ENCODE results near the gene POR. TPM values are rescaled to one million over a fixed set of nuclear protein-coding genes. Genes with fewer than 3 reads are reported as not detected.

The POR gene
- total and polyA plus RNA-seq, 2 of the 13 experiments (the other 11 are each of a cell fraction or from before 2014, with no cell fraction given), result 145 to 266 TPM

- peak; percentile 90 for TF ChIP-seq ZBED4 (CRISPR knock-in tag; IDR thresholded peaks at IDR 0.05; ENCODE audit: borderline replicate concordance)
- peak; percentile 19; the same call in 1 of the 2 replicates for TF ChIP-seq FOXO1 (CRISPR knock-in tag; IDR thresholded peaks at IDR 0.05)
- TF ChIP-seq KLF9 (CRISPR knock-in tag; IDR thresholded peaks at IDR 0.05; ENCODE audit: low read depth), result no peak
- TF ChIP-seq TAF1 (CRISPR knock-in tag; IDR thresholded peaks at IDR 0.05), result peak; percentile 88
- peak; percentile 2; the same call in 1 of the 2 replicates for TF ChIP-seq BRCA1 (CRISPR knock-in tag; IDR thresholded peaks at IDR 0.05)
- no peak for TF ChIP-seq KLF11 (CRISPR knock-in tag; IDR thresholded peaks at IDR 0.05)
- 0 out of 2 replicates have a peak, but pooled peaks have one; percentile 16 for TF ChIP-seq THAP7 (CRISPR knock-in tag; IDR thresholded peaks at IDR 0.05)
- TF ChIP-seq ZHX2 (IDR thresholded peaks at IDR 0.05; ENCODE audit: low read depth), result no peak
- TF ChIP-seq ZHX2 (CRISPR knock-in tag; IDR thresholded peaks at IDR 0.05; ENCODE audit: borderline replicate concordance), result no peak
- no peak for TF ChIP-seq MTF1 (CRISPR knock-in tag; IDR thresholded peaks at IDR 0.05)
- TF ChIP-seq CERS6 (CRISPR knock-in tag; IDR thresholded peaks at IDR 0.05), result no peak
- TF ChIP-seq ZNF501 (CRISPR knock-in tag; IDR thresholded peaks at IDR 0.05), result peak; percentile 60; the same call in 1 of the 2 replicates
- peak; percentile 64 for TF ChIP-seq IKZF5 (CRISPR knock-in tag; IDR thresholded peaks at IDR 0.05)
- no peak for TF ChIP-seq ZNF556 (CRISPR knock-in tag; IDR thresholded peaks at IDR 0.05; ENCODE audit: borderline replicate concordance)
- TF ChIP-seq ZNF629 (CRISPR knock-in tag; conservative IDR thresholded peaks at IDR 0.05), result no peak
- TF ChIP-seq IKZF1 (IDR thresholded peaks at IDR 0.05), result no peak
- TF ChIP-seq ZNF432 (CRISPR knock-in tag; IDR thresholded peaks at IDR 0.05; ENCODE audit: borderline replicate concordance), result no peak
- no peak for TF ChIP-seq MTF2 (CRISPR knock-in tag; IDR thresholded peaks at IDR 0.05; ENCODE audit: borderline replicate concordance)
Measured at GRCh38 chr7:75994388-75995051, 79.6 kb downstream of the POR start, which contains the start of gene TMEM120A (continued).
